CD4-positive, alpha-beta T cell (primary cell): ENCODE results near the gene C20orf144. TPM values are rescaled to one million over a fixed set of nuclear protein-coding genes. Genes with fewer than 3 reads are reported as not detected.

Experiments used
- ATAC-seq: fragments of 200-7000 bp; cut with Tn5 transposase; one replicate; pipeline ENCODE4 v1.10.0; 2022; ENCODE audit warnings: mild to moderate bottlenecking; ENCODE audit not compliant: poor library complexity
- CTCF ChIA-PET: fragments of 350-600 bp; sonication (Branson Sonifier 250); formaldehyde crosslinking; loops from one replicate; lab custom pipeline; 2021; ENCODE audit warnings: antibody characterized with exemption, inconsistent platforms; lab: Charles Lee
- POLR2A ChIA-PET: fragments of 350-600 bp; sonication (Branson Sonifier 250); formaldehyde crosslinking; loops from one replicate; lab custom pipeline; 2021; ENCODE audit warnings: antibody characterized with exemption, inconsistent platforms; lab: Charles Lee
- DNase-seq, 14 experiments: peaks; one replicate each; pipeline ENCODE4 v3.0.0-alpha.2; 2013 to 2020; ENCODE audit warnings: mixed read lengths in 2 of 14
- H3K27ac ChIP-seq, 2 donors: one replicate each; pipeline versions ENCODE4 v1.5.1 to v1.7.0; 2013; ENCODE audit warnings: low read length in 2 of 2, low read depth in 1 of 2, mild to moderate bottlenecking in 1 of 2
- H3K27me3 ChIP-seq, 2 experiments: 1 replicate in 1 of 2; 2 replicates in 1 of 2; pipeline versions ENCODE4 v1.6.1 to v1.7.0; 2013; ENCODE audit warnings: low read length in 2 of 2, control low read depth in 1 of 2, mild to moderate bottlenecking in 1 of 2, moderate library complexity in 1 of 2; ENCODE audit not compliant: insufficient read depth in 2 of 2, control insufficient read depth in 1 of 2
- H3K36me3 ChIP-seq: one replicate; pipeline ENCODE4 v1.6.1; 2013; ENCODE audit warnings: low read length, control low read depth; ENCODE audit not compliant: insufficient read depth
- H3K4me1 ChIP-seq: one replicate; pipeline ENCODE4 v1.6.1; 2013; ENCODE audit warnings: low read length, control low read depth; ENCODE audit not compliant: insufficient read depth
- H3K4me3 ChIP-seq: one replicate; pipeline ENCODE4 v1.5.1; 2013; ENCODE audit warnings: mild to moderate bottlenecking, low read length, moderate library complexity
- H3K9me3 ChIP-seq, 2 experiments: 1 replicate in 1 of 2; 2 replicates in 1 of 2; pipeline versions ENCODE4 v1.6.1 to v1.7.0; 2013; ENCODE audit warnings: low read length in 2 of 2, mild to moderate bottlenecking in 2 of 2, control low read depth in 1 of 2, moderate library complexity in 1 of 2; ENCODE audit not compliant: control insufficient read depth in 1 of 2, insufficient read depth in 1 of 2
- H3K27ac Mint-ChIP-seq: one replicate; pipeline ENCODE4 v1.8.0; 2020; ENCODE audit warnings: mixed read lengths
- H3K27me3 Mint-ChIP-seq: one replicate; pipeline ENCODE4 v1.8.0; 2021; ENCODE audit warnings: mixed read lengths
- H3K36me3 Mint-ChIP-seq: one replicate; pipeline ENCODE4 v1.8.0; 2021; ENCODE audit warnings: low read depth, mixed read lengths
- H3K4me1 Mint-ChIP-seq: one replicate; pipeline ENCODE4 v1.8.0; 2021; ENCODE audit warnings: low read depth, mixed read lengths
- H3K4me3 Mint-ChIP-seq: one replicate; pipeline ENCODE4 v1.8.0; 2020; ENCODE audit warnings: mild to moderate bottlenecking, mixed read lengths
- H3K9me3 Mint-ChIP-seq: one replicate; pipeline ENCODE4 v1.8.0; 2020; ENCODE audit warnings: mixed read lengths
- CTCF ChIP-seq: fragments of 200-600 bp; IDR thresholded peaks from one replicate; pipeline ENCODE4 v1.8.0; 2022; ENCODE audit warnings: antibody characterized with exemption, mild to moderate bottlenecking
- intact Hi-C, 2 experiments: fragments of 100-400 bp; cut with DNase I in 1 of 2; cut with micrococcal nuclease in 1 of 2; formaldehyde crosslinking; loops; one replicate each; pipeline versions ENCODE4 v1.15.1 to v1.9.0; 2023 to 2025; cut with DNase I, micrococcal nuclease
- total RNA-seq, 174 experiments: library from RNA in 2 of 174; stranded (reverse) in 2 of 174; gene quantifications; one replicate each; pipeline ENCODE4 v1.2.3 and lab custom pipeline; 2021 to 2026

C20orf144 gene
- total RNA-seq, 2 experiments from 2014 or later = 0.17 to 0.19 TPM

- Mint-ChIP-seq H3K4me1 (peaks cover 55% of the 10 kb centered on the region), H3K36me3 (no peaks in the 10 kb centered on the region), H3K4me3 (peak overlapping the region; percentile 54), H3K27me3 (no peaks in the 10 kb centered on the region), H3K9me3 (no peaks in the 10 kb centered on the region), H3K27ac (peak overlapping the region; percentile 36)
- CTCF ChIA-PET = interaction anchor here (1.3 kb wide), 1 partner anchor 9 kb away, joined by 7 read pairs; no protein-coding TSS in a partner anchor
- ATAC-seq (no peak), DNase-seq (no peak)
- H3K27me3 ChIP-seq = no peaks in the 10 kb centered on the region
- H3K36me3 ChIP-seq = no peaks in the 10 kb centered on the region
- H3K4me1 ChIP-seq = peaks cover 76% of the 10 kb centered on the region
- H3K4me3 ChIP-seq = no peak overlapping the region
- intact Hi-C loops = no loop called here
- no peaks in the 10 kb centered on the region for H3K9me3 ChIP-seq
- H3K27ac ChIP-seq = no peak overlapping the region
- TF ChIP-seq CTCF = no peak
- POLR2A ChIA-PET = no interaction called here
Observed at GRCh38 chr20:33676652-33677645, 14.8 kb downstream of the C20orf144 start.

- Mint-ChIP-seq H3K9me3 (no peaks in the 10 kb centered on the region), H3K36me3 (no peaks in the 10 kb centered on the region), H3K4me1 (peaks cover 52% of the 10 kb centered on the region), H3K27me3 (no peaks in the 10 kb centered on the region), H3K27ac (peak overlapping the region; percentile 66), H3K4me3 (peak overlapping the region; percentile 54)
- intact Hi-C loops = no loop called here
- no peaks in the 10 kb centered on the region for H3K9me3 ChIP-seq
- TF ChIP-seq CTCF = no peak
- no peak for ATAC-seq
- no peak overlapping the region for H3K4me3 ChIP-seq
- H3K27me3 ChIP-seq = no peaks in the 10 kb centered on the region
- CTCF ChIA-PET = interaction anchor here (1.3 kb wide), 1 partner anchor 10 kb away, joined by 7 read pairs; no protein-coding TSS in a partner anchor
- H3K4me1 ChIP-seq = peaks cover 68% of the 10 kb centered on the region
- POLR2A ChIA-PET = interaction anchor here (0.8 to 4.1 kb wide), 5 partner anchors 11 to 177 kb away, joined by 3 to 45 read pairs (median 12); partner anchors contain the start of genes ACTL10, PXMP4 and ZNF341
- no peak for DNase-seq
- H3K36me3 ChIP-seq = no peaks in the 10 kb centered on the region
- H3K27ac ChIP-seq = peak overlapping the region; percentile 6 to 42
Observed at GRCh38 chr20:33677991-33678702, 16.0 kb downstream of the C20orf144 start.
